DMS 273 (cell line): ENCODE measurements around the gene FGFR1OP2.
A peak's percentile ranks its signal among the peaks of the same experiment; 100 is the strongest.
"Not testable (repeated sequence)": the region's sequence is repeated elsewhere in the genome, so short reads cannot be mapped to it uniquely, and the experiment has no call there.

Experiments
- DNase-seq: peaks from one replicate; lab custom pipeline; 2025; ENCODE audit not compliant: unreplicated experiment; lab: John Stamatoyannopoulos, UW

The FGFR1OP2 gene

DNA sequence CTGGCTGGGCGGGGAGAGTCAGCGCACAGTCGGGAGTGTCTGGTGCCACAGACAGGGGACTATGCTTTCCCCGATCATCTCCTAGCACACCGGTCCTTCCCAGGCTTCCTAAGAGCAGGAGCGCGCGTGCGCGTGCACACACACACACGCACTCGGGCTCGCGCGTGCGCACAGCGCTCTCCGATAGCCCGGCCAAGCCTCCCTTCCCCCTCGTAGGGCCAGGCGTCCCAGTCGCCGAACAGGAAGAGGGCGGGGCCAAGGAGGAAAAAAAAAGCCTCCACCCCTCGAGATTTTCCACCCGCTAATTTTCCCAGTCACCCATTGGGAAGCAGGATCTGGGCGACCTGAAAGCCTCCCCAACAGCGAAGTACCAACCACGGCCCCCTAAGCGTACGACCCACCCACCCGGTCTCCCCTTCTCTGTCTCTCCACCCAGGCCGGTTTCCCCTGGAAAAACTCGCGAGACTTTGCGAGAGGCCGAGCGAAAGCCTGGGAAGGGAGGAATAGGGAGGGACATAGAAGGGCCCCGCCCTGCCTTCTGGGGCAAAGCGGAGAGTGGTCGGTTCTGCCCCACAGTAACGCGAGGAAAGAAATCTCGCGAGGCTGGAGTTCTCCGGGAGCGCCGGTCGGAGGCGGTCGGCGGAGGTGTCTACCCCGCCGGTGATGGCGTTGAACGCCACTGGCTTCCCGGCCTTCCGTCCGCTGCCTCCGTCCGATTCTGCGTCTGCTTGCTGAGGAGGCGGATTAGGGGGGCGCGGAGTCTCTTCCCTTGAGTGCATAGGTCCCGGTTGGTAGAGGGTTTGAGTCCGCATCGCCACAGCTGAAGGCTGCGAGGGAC, at the start of gene FGFR1OP2, which contains the start of gene INTS13:
Gene FGFR1OP2 (plus strand): TSS at position 608 of the 838 bp plus-strand sequence. CDS start 15,689 bp downstream, outside the sequence.
Gene INTS13 (minus strand): TSS at position 119 of the 838 bp plus-strand sequence. CDS start 1,178 bp downstream, outside the sequence.
- DNase-seq, result peak; percentile 99

DNA sequence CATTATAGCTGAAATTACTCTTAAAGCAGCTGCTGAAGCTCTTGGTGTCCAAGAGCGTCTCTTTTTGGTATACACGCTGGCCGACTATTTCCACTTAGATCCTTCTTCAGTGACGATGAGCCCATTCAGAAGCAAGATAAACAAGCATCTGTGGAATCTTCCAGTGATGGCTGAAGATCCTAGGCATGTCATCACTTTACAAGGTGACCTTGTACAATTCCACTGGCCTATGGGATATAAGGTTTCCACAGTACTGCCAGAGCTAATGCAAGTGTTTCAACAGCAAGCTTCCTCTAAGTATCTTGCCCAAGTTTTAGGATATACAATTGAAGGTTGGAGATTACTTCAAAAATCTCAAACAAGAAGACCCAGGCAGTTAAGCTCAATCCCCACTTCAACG, 47.5 kb upstream of the FGFR1OP2 start:
- DNase-seq, result no peak

DNA sequence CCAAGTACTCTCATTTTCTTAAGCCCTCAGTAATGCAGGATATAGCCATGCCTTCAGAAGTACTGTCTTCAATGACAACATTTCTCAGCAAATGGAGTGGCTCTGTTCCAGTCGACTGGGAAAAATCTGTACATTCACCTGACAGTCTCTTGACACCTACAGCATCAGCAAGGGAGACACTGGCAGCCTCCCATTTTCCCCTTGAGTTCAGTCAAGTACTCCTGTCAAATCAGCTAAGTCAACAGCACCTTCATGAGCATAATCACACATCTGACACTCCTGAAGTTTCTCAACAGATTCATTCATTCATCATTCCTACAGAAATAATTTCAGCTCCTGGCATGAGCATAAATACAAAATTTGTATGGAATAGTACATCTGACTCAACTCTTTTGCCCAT, 46.6 kb upstream of the FGFR1OP2 start:
- no peak for DNase-seq

DNA sequence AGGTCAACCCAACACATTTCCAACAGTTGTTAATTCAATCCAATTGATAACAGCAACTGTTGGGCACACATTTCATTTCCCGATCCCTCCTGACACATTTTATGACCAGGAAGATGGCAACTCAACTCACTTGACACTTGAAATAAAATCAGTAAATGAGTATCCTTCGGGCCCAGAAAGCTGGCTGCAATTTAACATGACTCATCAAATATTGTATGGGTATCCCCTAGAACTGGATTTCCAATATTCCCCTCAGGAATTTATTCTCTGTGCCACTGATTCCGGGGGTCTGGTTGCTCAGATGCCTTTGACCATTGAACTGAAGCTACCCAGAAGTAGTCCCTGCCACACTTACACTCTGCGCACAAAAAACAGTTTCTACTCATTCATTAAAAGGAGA, 42.6 kb upstream of the FGFR1OP2 start:
- no peak for DNase-seq

DNA sequence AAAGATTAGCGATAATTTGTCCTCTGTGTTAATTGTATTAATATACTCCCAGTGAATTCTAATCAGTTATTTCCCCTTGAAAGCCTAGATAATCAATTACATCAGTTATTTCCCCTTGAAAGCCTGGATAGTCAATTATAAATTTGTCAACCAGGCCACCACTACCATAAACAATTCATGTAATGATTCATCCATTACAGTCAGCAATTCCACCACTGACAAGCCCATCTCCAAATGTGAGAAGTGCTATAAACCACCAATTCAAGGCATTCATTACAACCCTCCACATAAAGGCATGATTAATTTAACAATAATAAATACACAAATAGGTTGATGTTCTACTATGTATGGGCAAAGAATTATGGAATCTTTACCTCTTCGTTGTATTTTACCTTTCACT, 41.4 kb upstream of the FGFR1OP2 start:
- no peak for DNase-seq

DNA sequence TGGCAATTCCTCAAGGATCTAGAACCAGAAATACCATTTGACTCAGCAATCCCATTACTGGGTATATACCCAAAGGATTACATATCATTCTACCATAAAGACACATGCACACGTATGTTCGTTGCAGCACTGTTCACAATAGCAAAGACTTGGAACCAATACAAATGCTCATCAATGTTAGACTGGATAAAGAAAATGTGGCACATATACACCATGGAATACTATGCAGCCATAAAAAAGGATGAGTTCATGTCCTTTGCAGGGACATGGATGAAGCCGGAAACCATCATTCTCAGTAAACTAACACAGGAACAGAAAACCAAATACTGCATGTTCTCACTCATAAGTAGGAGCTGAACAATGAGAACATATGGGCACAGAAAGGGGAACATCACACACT, 34.9 kb upstream of the FGFR1OP2 start:
- not testable (repeated sequence) for DNase-seq

DNA sequence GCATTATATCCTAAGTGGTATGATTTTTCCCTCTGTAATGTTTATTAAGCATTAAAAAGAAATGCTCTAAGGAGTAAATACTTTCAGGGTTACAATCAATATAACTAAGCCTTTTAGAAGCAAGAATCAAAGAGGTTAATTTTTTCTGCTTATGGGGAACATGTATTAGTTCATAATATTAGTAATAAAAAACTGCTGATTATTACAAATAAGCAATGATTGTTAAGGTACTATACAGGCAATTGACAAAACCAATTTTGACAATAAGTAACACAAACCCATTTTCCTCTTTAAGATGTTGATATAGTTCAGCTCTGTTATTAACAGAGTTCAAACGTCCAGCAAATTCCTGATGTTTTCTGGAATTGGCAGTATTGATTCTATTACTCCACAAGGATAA, 32.2 kb upstream of the FGFR1OP2 start:
- peak; percentile 4 for DNase-seq

DNA sequence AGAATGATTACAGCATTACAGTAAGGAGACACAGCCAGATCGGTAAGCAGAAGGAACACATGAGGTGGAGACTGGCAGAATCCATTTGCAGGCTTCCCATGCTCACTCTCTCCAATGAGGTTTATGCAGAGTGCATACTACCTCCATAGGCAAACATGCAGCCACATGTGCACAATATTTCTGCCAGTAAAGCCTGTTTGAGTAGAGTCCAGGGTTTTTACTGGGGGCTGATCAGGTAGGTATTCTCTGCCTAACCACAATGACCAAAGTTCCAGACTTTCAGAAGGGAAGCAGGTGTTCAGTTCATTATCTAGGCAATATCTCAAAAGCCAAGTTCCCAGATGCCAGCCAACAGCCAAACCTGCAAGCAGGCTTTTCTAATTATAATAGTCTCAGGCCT, 31.6 kb upstream of the FGFR1OP2 start:
- peak; percentile 80 for DNase-seq

DNA sequence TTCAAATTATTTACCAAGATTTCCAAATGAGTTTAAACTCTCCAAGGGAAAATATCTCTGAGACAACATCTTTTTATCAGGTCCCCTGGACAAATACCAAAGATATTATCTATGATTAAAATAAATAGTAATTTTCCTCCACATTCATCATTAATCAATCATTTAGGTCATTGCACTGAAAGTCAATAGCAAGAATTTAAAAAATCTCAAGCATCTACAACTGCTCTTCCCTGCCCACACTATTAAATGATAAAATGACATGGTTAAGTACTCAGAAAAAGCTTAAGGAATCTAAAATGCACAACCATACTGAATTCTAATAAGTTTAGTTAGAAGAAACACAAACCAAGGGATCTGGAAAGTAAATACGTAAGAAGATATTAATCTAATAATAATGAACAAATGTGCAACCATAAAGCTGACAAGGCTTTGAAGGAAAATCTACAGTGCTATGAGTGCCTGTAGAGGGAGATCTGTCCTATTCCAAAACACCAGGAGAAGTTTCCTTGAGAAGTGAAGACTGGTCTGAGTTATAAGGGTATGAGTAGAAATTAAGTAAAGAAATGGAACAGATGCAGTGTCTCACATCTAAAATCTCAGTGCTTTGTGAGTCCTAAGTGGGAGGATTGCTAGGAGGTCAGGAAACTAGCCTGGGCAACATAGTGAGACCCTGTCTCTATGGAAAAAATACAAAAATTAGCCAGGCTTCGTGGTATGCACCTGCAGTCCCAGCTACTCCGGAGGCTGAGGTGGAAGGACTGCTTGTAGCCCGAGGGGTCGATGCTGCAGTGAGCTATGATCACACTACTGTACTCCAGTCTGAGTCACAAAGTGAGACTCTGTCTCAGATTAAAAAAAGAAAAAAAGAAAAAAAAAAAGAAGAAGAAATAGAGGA, 19.7 kb upstream of the FGFR1OP2 start:
- DNase-seq, result no peak

DNA sequence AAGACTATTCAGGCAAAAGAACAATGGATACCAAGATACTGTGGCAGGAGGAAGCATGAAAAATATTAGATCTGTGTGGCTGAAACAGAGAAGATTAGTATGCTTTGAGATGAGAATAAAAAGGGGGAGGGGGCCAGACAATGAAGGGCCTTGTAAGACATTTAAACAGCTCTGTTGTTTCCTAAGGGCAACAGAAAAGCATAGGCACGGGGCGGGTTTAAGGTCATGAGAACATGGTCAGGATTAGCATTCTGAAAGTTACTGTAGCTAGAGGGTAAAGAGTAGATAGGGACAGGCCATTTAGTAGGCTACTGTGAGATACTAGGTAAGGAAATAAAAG, 19.1 kb upstream of the FGFR1OP2 start:
- no peak for DNase-seq

DNA sequence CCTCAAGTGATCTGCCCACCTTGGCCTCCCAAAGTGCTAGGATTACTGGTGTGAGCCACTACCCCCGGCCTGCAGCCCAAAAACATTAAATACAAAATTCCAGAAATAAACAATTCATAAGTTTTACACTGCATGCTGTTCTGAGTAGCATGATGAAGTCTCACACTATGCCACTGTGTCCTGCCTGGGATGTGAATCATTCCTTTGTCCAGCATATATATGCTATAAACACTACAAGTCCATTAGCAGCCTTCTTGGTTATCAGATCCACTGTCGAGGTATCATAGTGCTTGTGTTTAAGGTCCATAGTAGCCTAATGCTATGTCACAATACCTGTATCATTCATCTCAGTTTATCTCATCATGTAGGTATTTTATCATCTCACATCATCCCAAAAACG, 16.4 kb upstream of the FGFR1OP2 start:
- DNase-seq, result no peak

DNA sequence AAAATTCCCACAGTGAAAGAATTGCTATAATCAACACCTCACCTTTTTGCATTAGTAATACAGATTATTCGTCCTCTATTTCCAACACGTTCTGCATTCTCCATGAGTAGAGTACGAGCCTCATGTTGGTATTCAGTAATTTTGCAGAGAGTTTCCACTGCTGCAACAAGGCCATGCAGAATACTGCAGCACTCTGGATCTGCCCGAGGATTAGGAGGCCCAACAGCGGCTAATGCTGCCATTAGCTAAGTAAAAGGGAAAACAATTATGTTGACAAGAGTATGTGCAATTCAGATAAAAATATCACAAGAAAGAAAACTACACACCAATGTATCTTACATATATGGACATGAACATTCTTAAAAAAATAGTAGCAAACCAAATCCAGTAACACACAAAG, 9.6 kb upstream of the FGFR1OP2 start:
- DNase-seq, result no peak

DNA sequence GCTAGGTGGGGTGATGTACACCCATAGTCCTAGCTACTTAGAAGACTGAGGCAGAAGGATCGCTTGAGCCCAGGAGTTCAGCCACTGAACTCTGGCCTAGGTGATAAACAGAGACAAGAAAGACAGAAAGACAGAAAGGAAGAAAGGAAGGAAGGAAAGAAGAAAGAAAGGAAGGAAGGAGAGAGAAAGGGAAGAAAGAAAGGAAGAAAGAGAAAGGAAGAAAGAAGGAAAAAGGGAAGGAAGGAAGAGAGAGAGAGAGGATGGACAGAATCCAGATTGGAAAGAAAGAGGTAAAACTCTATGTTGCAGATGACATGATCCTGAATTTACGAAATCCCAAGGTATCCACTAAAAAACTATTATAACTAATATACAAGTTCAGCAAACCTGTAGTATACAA, 8.7 kb upstream of the FGFR1OP2 start:
- no peak for DNase-seq

DNA sequence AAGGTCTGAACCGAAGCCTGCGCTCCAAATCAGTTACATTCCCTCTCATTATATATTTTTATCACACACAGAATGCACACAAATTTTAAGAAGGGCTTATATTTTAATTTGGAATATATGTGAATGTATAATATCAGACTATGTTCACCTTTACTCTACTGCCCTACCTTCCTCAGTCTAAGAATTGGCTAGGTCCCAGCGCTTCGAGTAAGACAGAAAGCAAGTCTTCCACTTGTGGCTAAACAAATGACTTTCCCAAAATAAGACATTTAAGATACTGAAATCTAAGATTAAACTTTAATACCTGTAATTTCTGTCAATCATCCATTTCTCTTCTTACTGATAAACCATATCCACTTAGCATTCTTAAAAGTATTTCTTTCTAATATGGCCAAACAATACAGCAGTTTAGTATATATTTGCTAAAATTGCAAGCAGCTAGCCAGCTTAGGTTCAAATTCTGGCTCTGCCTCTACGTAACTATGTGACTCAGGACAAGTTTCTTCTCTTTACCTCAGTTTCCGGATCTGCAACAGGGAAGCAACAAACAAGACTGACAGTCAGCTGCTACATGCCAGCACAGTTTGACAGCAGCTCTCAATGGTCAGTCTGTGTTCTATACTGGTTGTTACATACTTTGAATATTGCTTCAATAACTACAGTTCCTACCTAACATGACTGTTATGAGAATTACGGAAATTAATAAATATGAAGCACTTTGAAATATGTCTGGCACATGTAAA, 2.5 kb upstream of the FGFR1OP2 start:
- DNase-seq, result no peak

DNA sequence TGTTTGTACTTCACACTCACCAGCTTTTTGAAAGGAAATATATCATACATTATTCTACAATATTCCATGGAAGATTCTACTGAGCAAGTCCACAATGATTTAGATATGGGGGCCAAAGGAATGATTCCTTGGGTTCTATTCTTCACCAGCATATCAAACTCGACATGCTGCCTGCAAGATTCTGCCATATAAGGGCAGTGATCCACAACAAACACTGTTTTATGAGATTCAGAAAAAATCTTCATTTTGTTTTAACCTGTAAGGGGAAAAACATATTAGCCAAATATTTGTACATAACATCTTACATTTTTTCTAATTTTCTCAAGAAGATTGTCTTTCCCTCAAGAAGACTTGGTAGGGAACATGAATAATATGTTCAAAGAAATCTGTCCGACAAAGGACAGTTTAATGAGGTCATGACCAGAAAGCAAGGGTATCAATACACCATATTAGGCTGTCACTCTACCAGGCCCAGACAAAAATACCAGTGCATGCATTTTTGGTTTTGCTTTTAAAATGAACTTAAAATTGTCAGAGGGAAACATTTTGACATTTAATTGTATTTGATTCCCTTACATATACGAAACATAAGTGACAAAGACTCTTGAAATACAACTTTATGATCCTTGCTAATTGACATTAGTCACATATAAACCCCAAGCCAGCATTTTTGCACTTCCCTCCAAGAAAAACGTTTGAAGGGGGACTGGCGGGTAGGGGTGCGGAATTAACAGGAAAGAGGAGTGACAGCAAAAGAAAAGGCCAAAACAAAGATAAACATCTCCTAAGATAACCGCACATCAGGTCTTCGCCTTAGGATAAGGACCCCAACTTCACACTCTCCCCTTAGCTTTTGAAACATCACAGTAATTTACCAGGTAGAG, 1.5 kb upstream of the FGFR1OP2 start:
- DNase-seq, result peak; percentile 19

DNA sequence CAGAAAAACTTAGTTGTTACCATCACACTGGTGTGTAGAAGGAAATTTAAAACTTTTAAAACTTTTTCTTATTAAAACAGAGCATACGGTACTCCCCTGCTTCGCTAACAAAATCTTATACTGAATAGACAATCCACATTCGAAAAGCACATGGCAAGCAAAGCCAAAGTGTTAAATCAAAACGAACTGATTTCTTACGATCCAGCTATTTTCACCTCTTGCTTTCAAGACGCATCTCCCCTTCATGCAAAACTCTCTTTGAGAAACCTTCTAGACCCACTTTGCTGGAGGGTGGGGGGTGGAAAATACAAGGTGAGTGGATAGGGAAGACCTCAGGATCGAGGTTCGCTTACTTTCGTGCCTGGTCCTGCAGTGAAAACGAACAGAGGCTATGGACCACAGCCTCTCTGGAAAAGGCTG, 817 bp upstream of the FGFR1OP2 start:
- DNase-seq, result no peak

DNA sequence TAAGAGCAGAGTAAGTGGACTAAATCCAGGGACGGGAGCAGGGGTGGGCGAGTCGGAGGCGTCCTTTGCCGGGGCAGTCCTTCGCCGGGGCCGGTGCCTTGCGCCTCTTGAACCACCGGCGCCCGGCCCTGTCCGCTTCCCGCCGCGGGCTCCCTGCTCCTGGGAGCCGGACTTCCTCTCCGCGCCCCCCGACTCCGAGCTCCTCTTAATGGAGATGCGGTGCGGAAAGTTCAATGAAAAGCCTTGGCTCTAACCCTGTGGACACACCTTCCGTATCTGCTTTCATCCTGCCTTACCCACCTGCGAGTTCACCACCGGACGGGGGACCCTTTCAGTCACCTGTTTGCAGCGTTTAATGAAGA, 412 bp downstream of the FGFR1OP2 start:
- peak; percentile 74 for DNase-seq

DNA sequence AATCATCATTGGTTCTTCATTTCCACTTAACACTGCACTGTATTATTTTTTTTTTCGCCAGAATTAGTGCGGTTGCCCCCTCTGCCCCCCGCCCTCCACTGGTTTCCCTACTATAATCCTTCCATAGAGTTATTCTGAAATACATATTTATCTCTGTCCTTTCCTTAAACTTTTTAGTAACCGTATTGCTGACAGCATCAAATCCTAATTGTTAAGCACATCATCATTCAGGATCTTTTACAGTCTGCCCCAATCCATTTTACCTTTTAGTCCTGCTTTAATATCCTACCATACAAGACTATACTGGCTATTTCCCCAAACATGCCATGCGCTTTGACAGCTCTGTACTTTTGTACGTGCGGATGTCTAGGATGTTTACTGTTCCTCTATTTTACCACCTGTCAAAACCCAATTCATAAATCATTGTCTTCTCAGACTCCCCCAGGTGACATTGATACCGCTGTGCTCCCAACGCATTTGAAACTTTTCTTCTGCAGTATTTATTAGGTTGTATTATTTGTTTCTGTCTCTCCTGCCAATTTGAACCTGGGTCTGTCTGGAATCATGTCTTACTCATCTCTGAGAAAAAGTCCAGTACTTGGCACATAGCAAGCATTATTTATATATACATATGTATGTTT, 1.0 kb downstream of the FGFR1OP2 start:
- DNase-seq, result peak; percentile 19

DNA sequence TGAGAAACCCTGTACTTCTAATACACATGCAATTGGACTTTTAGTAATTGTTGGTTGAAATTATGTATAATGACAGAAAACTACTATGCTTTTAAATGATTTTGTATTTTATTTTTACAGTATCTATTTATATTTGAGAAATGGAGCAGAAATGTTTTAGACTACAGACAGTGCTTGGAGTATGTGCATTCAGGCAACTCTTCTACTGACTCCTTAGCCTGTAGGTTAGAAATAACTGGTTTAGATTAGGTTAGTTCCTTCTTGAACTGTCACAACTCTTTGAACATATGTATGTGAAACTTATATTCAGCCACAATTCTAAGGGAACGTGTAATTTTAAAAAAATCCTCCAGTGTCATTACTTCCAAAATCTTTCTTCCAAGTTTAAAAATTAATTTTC, 1.7 kb downstream of the FGFR1OP2 start:
- DNase-seq, result no peak
